H9 (cell line): ENCODE results near the gene ADAMTS3. TPM values are rescaled to one million over a fixed set of nuclear protein-coding genes. Genes with fewer than 3 reads are reported as not detected.

Experiments
- DNase-seq: peaks from one replicate; pipeline ENCODE4 v3.0.0-alpha.2; 2017
- H2AFZ ChIP-seq: one replicate; pipeline ENCODE4 v1.6.1; 2013; ENCODE audit warnings: mild to moderate bottlenecking, low read length, control low read depth, moderate library complexity
- H2AK5ac ChIP-seq: 2 replicates; pipeline ENCODE4 v1.6.1; 2013; ENCODE audit warnings: low read length, control low read depth, mixed read lengths; ENCODE audit not compliant: insufficient read length
- H2BK120ac ChIP-seq: one replicate; pipeline ENCODE4 v1.6.1; 2013; ENCODE audit warnings: low read depth, mild to moderate bottlenecking, low read length, control low read depth, inconsistent platforms; ENCODE audit not compliant: poor library complexity, severe bottlenecking
- H2BK12ac ChIP-seq: 2 replicates; pipeline ENCODE4 v1.6.1; 2013; ENCODE audit warnings: low read length, control low read depth, mixed read lengths, low read depth; ENCODE audit not compliant: insufficient read length
- H2BK15ac ChIP-seq: 2 replicates; pipeline ENCODE4 v1.6.1; 2013; ENCODE audit warnings: low read depth, low read length, control low read depth
- H2BK20ac ChIP-seq: one replicate; pipeline ENCODE4 v1.6.1; 2013; ENCODE audit warnings: low read depth, mild to moderate bottlenecking, low read length, control low read depth, inconsistent platforms; ENCODE audit not compliant: poor library complexity, severe bottlenecking
- H2BK5ac ChIP-seq: 2 replicates; pipeline ENCODE4 v1.6.1; 2013; ENCODE audit warnings: low read length, control low read depth, mixed read lengths; ENCODE audit not compliant: insufficient read length
- H3K14ac ChIP-seq: 2 replicates; pipeline ENCODE4 v1.6.1; 2013; ENCODE audit warnings: low read length, control low read depth; ENCODE audit not compliant: insufficient read depth
- H3K18ac ChIP-seq: 2 replicates; pipeline ENCODE4 v1.6.1; 2013; ENCODE audit warnings: low read depth, mild to moderate bottlenecking, mixed read lengths, low read length, control low read depth; ENCODE audit not compliant: insufficient read length
- H3K23ac ChIP-seq: 2 replicates; pipeline ENCODE4 v1.6.1; 2013; ENCODE audit warnings: low read length, control low read depth, mixed read lengths, low read depth; ENCODE audit not compliant: insufficient read length
- H3K23me2 ChIP-seq: 2 replicates; pipeline ENCODE4 v1.6.1; 2013; ENCODE audit warnings: low read depth, mild to moderate bottlenecking, mixed read lengths, low read length, control low read depth; ENCODE audit not compliant: insufficient read length, poor library complexity, severe bottlenecking
- H3K27ac ChIP-seq: 2 replicates; pipeline ENCODE4 v1.5.1; 2013; ENCODE audit warnings: low read length, control low read depth, mixed read lengths, low read depth; ENCODE audit not compliant: insufficient read length
- H3K27me3 ChIP-seq: 2 replicates; pipeline ENCODE4 v1.6.1; 2013; ENCODE audit warnings: low read length, control low read depth, inconsistent platforms; ENCODE audit not compliant: insufficient read depth
- H3K4ac ChIP-seq: 2 replicates; pipeline ENCODE4 v1.6.1; 2013; ENCODE audit warnings: low read depth, mild to moderate bottlenecking, control low read depth, inconsistent platforms, low read length, moderate library complexity
- H3K4me1 ChIP-seq: 2 replicates; pipeline ENCODE4 v1.6.1; 2013; ENCODE audit warnings: low read length, control low read depth, inconsistent platforms; ENCODE audit not compliant: insufficient read depth
- H3K4me2 ChIP-seq: 2 replicates; pipeline ENCODE4 v1.6.1; 2013; ENCODE audit warnings: low read length, control low read depth, mixed read lengths; ENCODE audit not compliant: insufficient read length, insufficient read depth
- H3K56ac ChIP-seq: 2 replicates; pipeline ENCODE4 v1.6.1; 2013; ENCODE audit warnings: low read depth, mild to moderate bottlenecking, mixed read lengths, low read length, control low read depth; ENCODE audit not compliant: insufficient read length
- H3K79me1 ChIP-seq: 2 replicates; pipeline ENCODE4 v1.6.1; 2013; ENCODE audit warnings: low read depth, mild to moderate bottlenecking, moderate library complexity, low read length, control low read depth, inconsistent platforms; ENCODE audit not compliant: insufficient read depth, poor library complexity, severe bottlenecking
- H3K79me2 ChIP-seq: 2 replicates; pipeline ENCODE4 v1.6.1; 2013; ENCODE audit warnings: low read length, control low read depth, inconsistent platforms; ENCODE audit not compliant: insufficient read depth
- H3K9ac ChIP-seq: 2 replicates; pipeline ENCODE4 v1.6.1; 2013; ENCODE audit warnings: low read length, control low read depth, mixed read lengths; ENCODE audit not compliant: insufficient read length; ENCODE audit errors: extremely low read depth
- H3K9me3 ChIP-seq: one replicate; pipeline ENCODE4 v1.6.1; 2013; ENCODE audit warnings: low read depth, low read length, inconsistent platforms; ENCODE audit not compliant: control insufficient read depth
- H3T11ph ChIP-seq: one replicate; pipeline ENCODE4 v1.6.1; 2013; ENCODE audit warnings: mild to moderate bottlenecking, low read length, control low read depth, inconsistent platforms
- H4K20me1 ChIP-seq: one replicate; pipeline ENCODE4 v1.6.1; 2013; ENCODE audit not compliant: control insufficient read depth, insufficient read length, insufficient read depth
- H4K5ac ChIP-seq: 2 replicates; pipeline ENCODE4 v1.6.1; 2013; ENCODE audit warnings: low read depth, mild to moderate bottlenecking, mixed read lengths, low read length, control low read depth; ENCODE audit not compliant: insufficient read length
- H4K8ac ChIP-seq: replicated peaks from 2 replicates; pipeline ENCODE4 v1.6.1; 2013; ENCODE audit warnings: low read length, control low read depth, mixed read lengths, low read depth; ENCODE audit not compliant: insufficient read length
- H4K91ac ChIP-seq: 2 replicates; pipeline ENCODE4 v1.6.1; 2013; ENCODE audit warnings: low read depth, mild to moderate bottlenecking, moderate library complexity, mixed read lengths, low read length, control low read depth; ENCODE audit not compliant: insufficient read length
- H3K27ac Mint-ChIP-seq, 3 experiments: 2 replicates in 2 of 3; 3 replicates in 1 of 3; pipeline ENCODE4 v1.8.0; 2020 to 2021; ENCODE audit warnings: mixed read lengths in 3 of 3, mild to moderate bottlenecking in 1 of 3, moderate library complexity in 1 of 3
- H3K27me3 Mint-ChIP-seq: 2 replicates; pipeline ENCODE4 v1.8.0; 2021; ENCODE audit warnings: low read depth, mild to moderate bottlenecking, moderate library complexity, mixed read lengths
- H3K36me3 Mint-ChIP-seq, 3 experiments: 2 replicates in 2 of 3; 3 replicates in 1 of 3; pipeline ENCODE4 v1.8.0; 2020 to 2021; ENCODE audit warnings: low read depth in 3 of 3, mixed read lengths in 3 of 3; ENCODE audit not compliant: insufficient read depth in 1 of 3
- H3K4me1 Mint-ChIP-seq, 2 experiments: 2 replicates each; pipeline ENCODE4 v1.8.0; 2020; ENCODE audit warnings: mixed read lengths in 2 of 2
- H3K4me3 Mint-ChIP-seq, 2 experiments: 2 replicates in 1 of 2; 3 replicates in 1 of 2; pipeline ENCODE4 v1.8.0; 2020 to 2021; ENCODE audit warnings: mild to moderate bottlenecking in 2 of 2, mixed read lengths in 2 of 2, moderate library complexity in 1 of 2
- H3K9me3 Mint-ChIP-seq, 2 experiments: 2 replicates in 1 of 2; 3 replicates in 1 of 2; pipeline ENCODE4 v1.8.0; 2020; ENCODE audit warnings: mild to moderate bottlenecking in 2 of 2, mixed read lengths in 2 of 2, moderate library complexity in 1 of 2
- CTCF ChIP-seq: fragments of 200-600 bp; sonication (generic); conservative IDR thresholded peaks from 3 replicates; pipeline ENCODE4 v1.8.0; 2021; ENCODE audit warnings: antibody characterized with exemption, mild to moderate bottlenecking
- WGBS: extraction: QIAGEN DNeasy Blood & Tissue Kit; methylation state at CpG from one replicate; pipeline ENCODE4 v1.1.7; 2013; ENCODE audit warnings: missing lambda C conversion rate, low lambda C conversion rate, mixed read lengths; ENCODE audit not compliant: insufficient read length; ENCODE audit errors: extremely low coverage; 5-methylcytosine and 5-hydroxymethylcytosine counted together
- total RNA-seq: library from RNA; stranded (reverse); gene quantifications from 2 replicates; pipeline ENCODE4 v1.2.1, GENCODE V29; 2021

The ADAMTS3 gene
- total RNA-seq, 1 experiment from 2014 or later, result 1.1 TPM

- Histone ChIP-seq H3K79me1 (no peaks in the 10 kb centered on the region), H2BK12ac (no peak overlapping the region), H3K79me2 (no peaks in the 10 kb centered on the region), H3K18ac (no peak overlapping the region), H3K4ac (no peak overlapping the region), H2BK15ac (no peak overlapping the region), H2AK5ac (no peak overlapping the region), H3T11ph (no peak overlapping the region), H3K14ac (no peak overlapping the region), H3K4me2 (no peak overlapping the region), H3K4me1 (no peaks in the 10 kb centered on the region), H3K23ac (no peak overlapping the region), H3K27me3 (no peaks in the 10 kb centered on the region), H4K5ac (no peak overlapping the region), H3K27ac (no peak overlapping the region), H3K9me3 (no peaks in the 10 kb centered on the region), H3K56ac (no peak overlapping the region), H4K8ac (no peak overlapping the region), H2AFZ (no peak overlapping the region), H2BK120ac (no peak overlapping the region), H3K23me2 (no peaks in the 10 kb centered on the region), H4K91ac (no peak overlapping the region), H2BK20ac (no peak overlapping the region), H4K20me1 (no peaks in the 10 kb centered on the region), H2BK5ac (no peak overlapping the region), H3K9ac (no peak overlapping the region)
- WGBS, result no CpG with 5 or more reads among the region's 2 CpGs
- Mint-ChIP-seq H3K27me3 (no peaks in the 10 kb centered on the region), H3K4me3 (no peak overlapping the region), H3K4me1 (no peaks in the 10 kb centered on the region), H3K27ac (no peak overlapping the region), H3K9me3 (peaks cover 9 to 10% of the 10 kb centered on the region in 2 experiments), H3K36me3 (peaks cover 2 to 11% (median 5%) of the 10 kb centered on the region in 3 experiments; a peak in 6 of 7 replicates)
- DNase-seq, result no peak
- no peak for TF ChIP-seq CTCF
Measured at GRCh38 chr4:72525938-72526337, 43.1 kb downstream of the ADAMTS3 start.
